HEK293 (cell line): ENCODE results near the gene EBNA1BP2.

ENCODE experiments used
- CTCF ChIA-PET: fragments of 350-600 bp; formaldehyde crosslinking; extraction: SDS; loops from one replicate; lab custom pipeline; 2021; ENCODE audit warnings: antibody characterized with exemption; lab: Yijun Ruan, JAX
- POLR2A ChIA-PET: fragments of 300-600 bp; formaldehyde crosslinking; extraction: SDS; loops from one replicate; lab custom pipeline; 2020; ENCODE audit warnings: antibody characterized with exemption, inconsistent platforms; lab: Yijun Ruan, JAX
- H3K27ac ChIP-seq: fragments of 200-500 bp; sonication (Bioruptor generic); 2 replicates; pipeline ENCODE4 v1.5.1; 2014; ENCODE audit warnings: low read depth, low read length, control low read depth, inconsistent platforms; ENCODE audit errors: extremely low read depth
- H3K36me3 ChIP-seq, 2 experiments: fragments of 200-500 bp in 1 of 2; sonication (Bioruptor generic) in 1 of 2; 1 replicate in 1 of 2; 2 replicates in 1 of 2; pipeline ENCODE4 v1.5.1; 2014 to 2017; ENCODE audit warnings: inconsistent platforms in 2 of 2, low read length in 2 of 2; ENCODE audit not compliant: control insufficient read depth in 2 of 2, insufficient read depth in 1 of 2
- H3K4me1 ChIP-seq: fragments of 200-500 bp; sonication (Bioruptor generic); 2 replicates; pipeline ENCODE4 v1.5.1; 2014; ENCODE audit warnings: mild to moderate bottlenecking, low read length, inconsistent platforms; ENCODE audit not compliant: control insufficient read depth, insufficient read depth
- H3K4me3 ChIP-seq: 2 replicates; pipeline ENCODE4 v1.5.1; 2011; ENCODE audit warnings: low read depth, mild to moderate bottlenecking, control low read depth, low read length, moderate library complexity
- H3K9me3 ChIP-seq: fragments of 200-500 bp; sonication (Bioruptor generic); 2 replicates; pipeline ENCODE4 v1.5.1; 2014; ENCODE audit warnings: low read depth, low read length, inconsistent platforms; ENCODE audit not compliant: control insufficient read depth, insufficient read depth
- EGR2 ChIP-seq: fragments of 450-650 bp; formaldehyde crosslinking; IDR thresholded peaks from 2 replicates; pipeline ENCODE4 v1.5.1; 2016; ENCODE audit warnings: low read depth, missing biosample characterization, missing genetic modification characterization
- GFI1B ChIP-seq: fragments of 450-650 bp; formaldehyde crosslinking; IDR thresholded peaks from 2 replicates; pipeline ENCODE4 v1.5.1; 2016; ENCODE audit warnings: missing biosample characterization, missing genetic modification characterization
- MEIS1 ChIP-seq: sonication (generic); formaldehyde crosslinking; IDR thresholded peaks from 2 replicates; pipeline ENCODE4 v1.8.1; 2022; ENCODE audit warnings: missing genetic modification reagents, mild to moderate bottlenecking, borderline replicate concordance
- RBAK ChIP-seq: fragments of 450-650 bp; formaldehyde crosslinking; IDR thresholded peaks from 2 replicates; pipeline ENCODE4 v1.5.1; 2016; ENCODE audit warnings: missing biosample characterization, missing genetic modification characterization
- SALL2 ChIP-seq: fragments of 450-650 bp; formaldehyde crosslinking; IDR thresholded peaks from 2 replicates; pipeline ENCODE4 v1.5.0; 2017; ENCODE audit warnings: missing biosample characterization, mild to moderate bottlenecking, missing genetic modification characterization, borderline replicate concordance
- SCRT2 ChIP-seq: fragments of 450-650 bp; formaldehyde crosslinking; IDR thresholded peaks from 2 replicates; pipeline ENCODE4 v1.5.1; 2016; ENCODE audit warnings: missing biosample characterization, missing genetic modification characterization
- YY1 ChIP-seq: fragments of 450-650 bp; formaldehyde crosslinking; IDR thresholded peaks from 2 replicates; pipeline ENCODE4 v1.5.1; 2018; ENCODE audit warnings: missing biosample characterization, missing genetic modification characterization
- ZBTB17 ChIP-seq: fragments of 450-650 bp; formaldehyde crosslinking; IDR thresholded peaks from 2 replicates; pipeline ENCODE4 v1.5.1; 2016; ENCODE audit warnings: missing biosample characterization, missing genetic modification characterization
- ZFHX2 ChIP-seq: fragments of 450-650 bp; formaldehyde crosslinking; conservative IDR thresholded peaks from 2 replicates; pipeline ENCODE4 v1.5.1; 2016; ENCODE audit warnings: missing biosample characterization, missing genetic modification characterization
- ZNF157 ChIP-seq: fragments of 450-650 bp; formaldehyde crosslinking; IDR thresholded peaks from 2 replicates; pipeline ENCODE4 v1.5.1; 2016; ENCODE audit warnings: missing biosample characterization, missing genetic modification characterization
- ZNF16 ChIP-seq: fragments of 450-650 bp; formaldehyde crosslinking; IDR thresholded peaks from 2 replicates; pipeline ENCODE4 v1.5.1; 2016; ENCODE audit warnings: low read depth, missing biosample characterization, missing genetic modification characterization
- ZNF248 ChIP-seq: fragments of 450-650 bp; formaldehyde crosslinking; IDR thresholded peaks from 2 replicates; pipeline ENCODE4 v1.5.1; 2017; ENCODE audit warnings: missing biosample characterization, missing genetic modification characterization
- ZNF274 ChIP-seq, 2 experiments: fragments of 200-500 bp in 1 of 2; fragments of 450-650 bp in 1 of 2; sonication (Bioruptor generic) in 1 of 2; formaldehyde crosslinking in 1 of 2; IDR thresholded peaks; 2 replicates each; pipeline versions ENCODE4 v1.5.1 to v1.6.1; 2014 to 2016; ENCODE audit warnings: borderline replicate concordance in 1 of 2, inconsistent platforms in 1 of 2, low read length in 1 of 2, missing biosample characterization in 1 of 2, missing genetic modification characterization in 1 of 2
- ZNF426 ChIP-seq: fragments of 450-650 bp; formaldehyde crosslinking; IDR thresholded peaks from 2 replicates; pipeline ENCODE4 v1.5.1; 2017; ENCODE audit warnings: missing biosample characterization, missing genetic modification characterization, mild to moderate bottlenecking, inconsistent platforms, moderate library complexity
- ZNF501 ChIP-seq: fragments of 450-650 bp; formaldehyde crosslinking; IDR thresholded peaks from 2 replicates; pipeline ENCODE4 v1.5.1; 2016; ENCODE audit warnings: missing biosample characterization, missing genetic modification characterization
- ZNF571 ChIP-seq: fragments of 450-650 bp; formaldehyde crosslinking; IDR thresholded peaks from 2 replicates; pipeline ENCODE4 v1.5.0; 2017; ENCODE audit warnings: missing biosample characterization, missing genetic modification characterization
- ZNF585B ChIP-seq: fragments of 450-650 bp; formaldehyde crosslinking; IDR thresholded peaks from 2 replicates; pipeline ENCODE4 v1.5.1; 2016; ENCODE audit warnings: missing biosample characterization, missing genetic modification characterization
- ZNF677 ChIP-seq: fragments of 450-650 bp; IDR thresholded peaks from 2 replicates; pipeline ENCODE4 v1.5.0; 2018; ENCODE audit warnings: missing biosample characterization, mild to moderate bottlenecking, missing genetic modification characterization, moderate library complexity
- TF ChIP-seq, protein P1 (sequence below): fragments of 450-650 bp; formaldehyde crosslinking; conservative IDR thresholded peaks from 2 replicates; pipeline ENCODE4 v1.5.1; 2016; ENCODE audit warnings: low read depth, missing biosample characterization, missing genetic modification characterization
- TF ChIP-seq, protein P2 (sequence below): IDR thresholded peaks from 2 replicates; pipeline ENCODE4 v1.6.1; 2011; ENCODE audit warnings: mild to moderate bottlenecking, low read depth, low read length, borderline replicate concordance

The EBNA1BP2 gene

DNA sequence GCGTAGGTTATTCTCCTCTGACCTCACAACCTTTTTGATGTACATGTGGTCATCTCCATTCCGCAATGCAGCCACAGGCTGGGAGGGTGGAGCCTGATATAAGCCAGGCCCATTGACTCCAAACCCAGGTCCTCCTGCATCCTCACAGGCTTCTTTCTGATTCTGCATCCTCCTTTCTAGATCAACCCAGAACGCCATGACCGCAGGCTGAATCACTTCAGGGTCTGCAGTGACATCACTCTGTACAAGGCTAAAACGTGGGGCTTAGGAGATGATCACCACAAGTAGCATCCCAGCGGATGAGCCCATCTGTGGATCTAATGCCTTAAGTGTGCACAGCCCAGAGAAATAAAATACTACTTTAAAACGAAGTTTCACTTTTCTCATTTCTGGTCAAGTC is 16.1 kb downstream of the EBNA1BP2 start:
- TF ChIP-seq ZNF585B (tag by site-specific recombination) (no peak), YY1 (no peak), ZNF571 (tag by site-specific recombination) (no peak), ZNF274 (IDR thresholded peaks at IDR 0.05; ENCODE audit: low read length) (no peak), ZNF274 (tag by site-specific recombination; IDR thresholded peaks at IDR 0.05; ENCODE audit: borderline replicate concordance) (no peak)
- ChIA-PET POLR2A (no interaction called here), CTCF (interaction anchor here (0.7 kb wide), 1 partner anchor 83 kb away, joined by 3 read pairs; no protein-coding TSS in a partner anchor)
- no peaks in the 10 kb centered on the region for H3K4me1 ChIP-seq
- H3K9me3 ChIP-seq = no peaks in the 10 kb centered on the region
- H3K4me3 ChIP-seq = no peak overlapping the region
- H3K27ac ChIP-seq = no peak overlapping the region
- H3K36me3 ChIP-seq = no peaks in the 10 kb centered on the region

DNA sequence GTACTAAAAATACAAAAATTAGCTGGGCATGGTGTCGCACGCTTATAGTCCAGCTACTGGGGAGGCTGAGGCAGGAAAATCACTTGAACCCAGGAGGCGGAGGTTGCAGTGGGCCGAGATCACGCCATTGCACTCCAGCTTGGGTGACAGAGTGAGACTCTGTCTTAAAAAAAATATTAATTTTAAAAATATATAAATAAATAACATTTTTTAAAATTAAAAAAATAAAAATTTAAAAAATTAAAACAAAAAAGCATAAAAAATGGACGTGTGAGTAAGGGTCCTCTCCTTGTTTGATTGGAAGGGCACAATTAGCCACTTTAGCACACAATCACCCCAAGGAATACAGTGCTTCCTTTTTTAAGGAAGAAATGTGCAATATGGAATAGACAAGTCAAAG is 18.6 kb downstream of the EBNA1BP2 start:
- Histone ChIP-seq H3K27ac (no peak overlapping the region), H3K36me3 (no peaks in the 10 kb centered on the region), H3K9me3 (no peaks in the 10 kb centered on the region), H3K4me1 (no peaks in the 10 kb centered on the region), H3K4me3 (no peak overlapping the region)
- ChIA-PET POLR2A (no interaction called here), CTCF (no interaction called here)
- TF ChIP-seq ZNF157 (tag by site-specific recombination) (no peak), ZNF16 (tag by site-specific recombination) (no peak), ZNF248 (tag by site-specific recombination) (no peak), ZNF501 (tag by site-specific recombination) (no peak), MEIS1 (CRISPR knock-in tag) (no peak)
- TF ChIP-seq, protein P1, sequence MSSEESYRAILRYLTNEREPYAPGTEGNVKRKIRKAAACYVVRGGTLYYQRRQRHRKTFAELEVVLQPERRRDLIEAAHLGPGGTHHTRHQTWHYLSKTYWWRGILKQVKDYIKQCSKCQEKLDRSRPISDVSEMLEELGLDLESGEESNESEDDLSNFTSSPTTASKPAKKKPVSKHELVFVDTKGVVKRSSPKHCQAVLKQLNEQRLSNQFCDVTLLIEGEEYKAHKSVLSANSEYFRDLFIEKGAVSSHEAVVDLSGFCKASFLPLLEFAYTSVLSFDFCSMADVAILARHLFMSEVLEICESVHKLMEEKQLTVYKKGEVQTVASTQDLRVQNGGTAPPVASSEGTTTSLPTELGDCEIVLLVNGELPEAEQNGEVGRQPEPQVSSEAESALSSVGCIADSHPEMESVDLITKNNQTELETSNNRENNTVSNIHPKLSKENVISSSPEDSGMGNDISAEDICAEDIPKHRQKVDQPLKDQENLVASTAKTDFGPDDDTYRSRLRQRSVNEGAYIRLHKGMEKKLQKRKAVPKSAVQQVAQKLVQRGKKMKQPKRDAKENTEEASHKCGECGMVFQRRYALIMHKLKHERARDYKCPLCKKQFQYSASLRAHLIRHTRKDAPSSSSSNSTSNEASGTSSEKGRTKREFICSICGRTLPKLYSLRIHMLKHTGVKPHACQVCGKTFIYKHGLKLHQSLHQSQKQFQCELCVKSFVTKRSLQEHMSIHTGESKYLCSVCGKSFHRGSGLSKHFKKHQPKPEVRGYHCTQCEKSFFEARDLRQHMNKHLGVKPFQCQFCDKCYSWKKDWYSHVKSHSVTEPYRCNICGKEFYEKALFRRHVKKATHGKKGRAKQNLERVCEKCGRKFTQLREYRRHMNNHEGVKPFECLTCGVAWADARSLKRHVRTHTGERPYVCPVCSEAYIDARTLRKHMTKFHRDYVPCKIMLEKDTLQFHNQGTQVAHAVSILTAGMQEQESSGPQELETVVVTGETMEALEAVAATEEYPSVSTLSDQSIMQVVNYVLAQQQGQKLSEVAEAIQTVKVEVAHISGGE (tag by site-specific recombination) = no peak

DNA sequence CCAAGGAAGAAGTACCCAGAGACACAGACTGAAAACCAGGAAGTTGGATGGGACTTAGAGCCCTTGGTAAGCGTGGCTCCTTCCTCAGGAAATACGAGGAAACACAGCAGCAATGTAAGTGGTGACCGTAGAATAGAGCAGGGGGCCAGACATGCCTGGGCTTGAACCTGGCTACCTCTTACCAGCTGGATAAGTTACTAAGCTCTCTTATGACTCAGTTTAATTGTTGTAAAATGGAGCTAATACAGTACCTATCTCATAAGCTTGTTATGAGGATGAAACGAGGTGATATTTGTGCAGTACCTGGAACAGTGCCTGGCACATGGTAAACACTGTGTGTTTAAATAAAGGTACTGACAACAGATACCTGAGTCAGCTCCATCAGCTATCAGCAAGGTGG is 19.2 kb downstream of the EBNA1BP2 start:
- H3K4me3 ChIP-seq = no peak overlapping the region
- TF ChIP-seq RBAK = no peak
- TF ChIP-seq ZNF426 (tag by site-specific recombination) = no peak
- TF ChIP-seq ZBTB17 (tag by site-specific recombination) = 0 out of 2 replicates have a peak, but pooled peaks have one; percentile 40
- TF ChIP-seq, protein P2, sequence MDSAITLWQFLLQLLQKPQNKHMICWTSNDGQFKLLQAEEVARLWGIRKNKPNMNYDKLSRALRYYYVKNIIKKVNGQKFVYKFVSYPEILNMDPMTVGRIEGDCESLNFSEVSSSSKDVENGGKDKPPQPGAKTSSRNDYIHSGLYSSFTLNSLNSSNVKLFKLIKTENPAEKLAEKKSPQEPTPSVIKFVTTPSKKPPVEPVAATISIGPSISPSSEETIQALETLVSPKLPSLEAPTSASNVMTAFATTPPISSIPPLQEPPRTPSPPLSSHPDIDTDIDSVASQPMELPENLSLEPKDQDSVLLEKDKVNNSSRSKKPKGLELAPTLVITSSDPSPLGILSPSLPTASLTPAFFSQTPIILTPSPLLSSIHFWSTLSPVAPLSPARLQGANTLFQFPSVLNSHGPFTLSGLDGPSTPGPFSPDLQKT = no peak
- H3K36me3 ChIP-seq = no peaks in the 10 kb centered on the region
- ChIA-PET POLR2A (no interaction called here), CTCF (no interaction called here)
- no peaks in the 10 kb centered on the region for H3K9me3 ChIP-seq
- H3K27ac ChIP-seq = 0 out of 2 replicates have a peak overlapping the region, but pooled peaks have one; percentile 10
- H3K4me1 ChIP-seq = no peaks in the 10 kb centered on the region

DNA sequence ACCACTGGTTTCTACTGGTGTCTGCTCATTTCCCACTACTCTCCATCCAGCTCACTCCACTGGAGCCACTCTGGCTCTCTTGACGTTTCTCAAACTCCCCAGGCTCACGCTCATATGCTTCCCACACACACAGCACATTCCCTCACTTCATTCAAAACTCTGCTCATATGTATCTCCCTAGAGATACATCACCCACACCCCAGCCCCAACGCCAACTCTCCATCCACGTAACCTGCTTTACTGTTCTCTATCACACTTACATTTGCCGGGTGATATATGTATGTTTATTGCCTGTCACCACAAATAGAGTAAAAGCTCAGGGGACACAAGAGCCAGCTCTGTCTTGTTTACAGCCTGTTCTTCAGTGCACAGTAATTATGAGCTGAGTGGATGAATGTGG is 22.2 kb downstream of the EBNA1BP2 start:
- Histone ChIP-seq H3K9me3 (no peaks in the 10 kb centered on the region), H3K36me3 (peaks cover 0 to 8% of the 10 kb centered on the region in 2 experiments; a peak in 1 of 3 replicates), H3K4me1 (no peaks in the 10 kb centered on the region), H3K27ac (no peak overlapping the region), H3K4me3 (no peak overlapping the region)
- CTCF ChIA-PET = no interaction called here
- TF ChIP-seq ZNF677 (tag by site-specific recombination) = no peak
- no peak for TF ChIP-seq GFI1B (tag by site-specific recombination)
- TF ChIP-seq SALL2 = no peak
- TF ChIP-seq EGR2 (tag by site-specific recombination) = peak; percentile 72
- no peak for TF ChIP-seq SCRT2 (tag by site-specific recombination)
- TF ChIP-seq ZFHX2 (tag by site-specific recombination) = peak; percentile 73
- POLR2A ChIA-PET = no interaction called here
